K562 (cell line): ENCODE measurements around the gene ZNF513. TPM values are rescaled to one million over a fixed set of nuclear protein-coding genes. Genes with fewer than 3 reads are reported as not detected.
A peak's percentile ranks its signal among the peaks of the same experiment; 100 is the strongest.

ENCODE experiments used
- ARHGAP35 ChIP-seq: fragments of 450-650 bp; IDR thresholded peaks from 2 replicates; pipeline ENCODE4 v1.6.1; 2018; ENCODE audit not compliant: partially characterized antibody
- BDP1 ChIP-seq: IDR thresholded peaks from 3 replicates; pipeline ENCODE4 v1.6.1; 2011; ENCODE audit not compliant: insufficient read length, insufficient read depth
- DPF2 ChIP-seq: fragments of 450-650 bp; IDR thresholded peaks from 2 replicates; pipeline ENCODE4 v1.6.1; 2016
- EGR1 ChIP-seq: fragments of 450-650 bp; conservative IDR thresholded peaks from 2 replicates; pipeline ENCODE4 v1.6.1; 2017; ENCODE audit warnings: mild to moderate bottlenecking
- ERF ChIP-seq: fragments of 450-650 bp; formaldehyde crosslinking; IDR thresholded peaks from 2 replicates; pipeline ENCODE4 v1.4.0; 2020; ENCODE audit warnings: mild to moderate bottlenecking, mixed read lengths
- ETV1 ChIP-seq: fragments of 450-650 bp; conservative IDR thresholded peaks from 2 replicates; pipeline ENCODE4 v1.6.1; 2016; ENCODE audit warnings: missing genetic modification characterization, control low read depth, low read depth, missing compliant biosample characterization
- MAFG ChIP-seq: fragments of 450-650 bp; conservative IDR thresholded peaks from 2 replicates; pipeline ENCODE4 v1.6.1; 2016; ENCODE audit warnings: missing genetic modification characterization, missing compliant biosample characterization
- NCOA4 ChIP-seq: fragments of 450-650 bp; IDR thresholded peaks from 2 replicates; pipeline ENCODE4 v1.6.1; 2018; ENCODE audit warnings: mild to moderate bottlenecking; ENCODE audit not compliant: partially characterized antibody
- RB1 ChIP-seq: fragments of 450-650 bp; IDR thresholded peaks from 2 replicates; pipeline ENCODE4 v1.6.1; 2017; ENCODE audit warnings: low read depth, mild to moderate bottlenecking
- RUNX1 ChIP-seq: sonication (generic); IDR thresholded peaks from 2 replicates; pipeline ENCODE4 v1.6.1; 2016; ENCODE audit warnings: antibody characterized with exemption, low read depth
- TAF15 ChIP-seq: fragments of 200-400 bp; formaldehyde crosslinking; IDR thresholded peaks from 2 replicates; pipeline ENCODE4 v1.6.1; 2017; ENCODE audit warnings: mild to moderate bottlenecking, low read depth, low read length, moderate library complexity
- TAF7 ChIP-seq: fragments of 450-650 bp; IDR thresholded peaks from 2 replicates; pipeline ENCODE4 v1.6.1; 2016; ENCODE audit warnings: missing genetic modification characterization, missing compliant biosample characterization
- TARDBP ChIP-seq: fragments of 450-650 bp; IDR thresholded peaks from 2 replicates; pipeline ENCODE4 v1.6.1; 2016
- ZBTB5 ChIP-seq: fragments of 450-650 bp; IDR thresholded peaks from 2 replicates; pipeline ENCODE4 v1.6.1; 2017; ENCODE audit warnings: antibody characterized with exemption
- ZNF41 ChIP-seq: fragments of 250-450 bp; sonication (Bioruptor Pico); conservative IDR thresholded peaks from 2 replicates; pipeline ENCODE4 v1.4.0; 2020; ENCODE audit warnings: mild to moderate bottlenecking
- ZNF740 ChIP-seq, 3 experiments: fragments of 200-800 bp in 1 of 3; sonication (Bioruptor generic) in 1 of 3; sonication (generic) in 1 of 3; formaldehyde crosslinking in 1 of 3; IDR thresholded peaks; 2 replicates each; pipeline versions ENCODE4 v1.6.1 to v1.8.0; 2016 to 2022; ENCODE audit warnings: mild to moderate bottlenecking in 2 of 3, missing compliant biosample characterization in 2 of 3, missing genetic modification characterization in 2 of 3, missing genetic modification reagents in 1 of 3
- ZNF79 ChIP-seq: fragments of 250-450 bp; sonication (Bioruptor Pico); IDR thresholded peaks from 2 replicates; pipeline ENCODE4 v1.4.0; 2020; ENCODE audit warnings: low read depth, mild to moderate bottlenecking, moderate library complexity
- polyA plus RNA-seq, 8 experiments: library from polyadenylated mRNA; depleted of rRNA in 4 of 8; stranded (reverse) in 5 of 8; unstranded in 3 of 8; fragments of >200 nt; fragmentation: Nextera tagmentation in 2 of 8; fragmentation: Illumina TruSeq in 1 of 8; extraction: Ambion mirVana in 2 of 8; extraction: Trizol in 1 of 8; gene quantifications; 2 replicates each; pipeline versions ENCODE4 v1.2.1 to v1.2.3, GENCODE V29; 2011 to 2014; ENCODE audit warnings: inconsistent platforms in 1 of 8, missing spikeins in 1 of 8
- total RNA-seq, 7 experiments: library from RNA; depleted of rRNA in 6 of 7; stranded (reverse); fragments of >200 nt in 6 of 7; fragmentation: Illumina TruSeq in 2 of 7; extraction: Trizol in 2 of 7; gene quantifications; 2 replicates each; pipeline versions ENCODE4 v1.2.1 to v1.2.3, GENCODE V29; 2011 to 2021; ENCODE audit warnings: low replicate concordance in 1 of 7
- TF ChIP-seq, protein P1 (sequence below): fragments of 250-450 bp; sonication (Bioruptor Pico); IDR thresholded peaks from 2 replicates; pipeline ENCODE4 v1.5.0; 2021; ENCODE audit warnings: mild to moderate bottlenecking, moderate library complexity
- TF ChIP-seq, protein P2 (sequence below): sonication (generic); formaldehyde crosslinking; IDR thresholded peaks from 2 replicates; pipeline ENCODE4 v1.8.0; 2022; ENCODE audit warnings: mild to moderate bottlenecking, missing genetic modification reagents

Gene ZNF513
- total and polyA plus RNA-seq, 9 of the 15 experiments (the other 6 are each of a cell fraction or from before 2014, with no cell fraction given) = 0.04 to 13.6 (median 4.4) TPM

GRCh38 chr2:27370026-27370815, 10.3 kb downstream of the ZNF513 start, which contains the start of the genes EIF2B4 and SNX17 (continued):
- TF ChIP-seq, protein P1, sequence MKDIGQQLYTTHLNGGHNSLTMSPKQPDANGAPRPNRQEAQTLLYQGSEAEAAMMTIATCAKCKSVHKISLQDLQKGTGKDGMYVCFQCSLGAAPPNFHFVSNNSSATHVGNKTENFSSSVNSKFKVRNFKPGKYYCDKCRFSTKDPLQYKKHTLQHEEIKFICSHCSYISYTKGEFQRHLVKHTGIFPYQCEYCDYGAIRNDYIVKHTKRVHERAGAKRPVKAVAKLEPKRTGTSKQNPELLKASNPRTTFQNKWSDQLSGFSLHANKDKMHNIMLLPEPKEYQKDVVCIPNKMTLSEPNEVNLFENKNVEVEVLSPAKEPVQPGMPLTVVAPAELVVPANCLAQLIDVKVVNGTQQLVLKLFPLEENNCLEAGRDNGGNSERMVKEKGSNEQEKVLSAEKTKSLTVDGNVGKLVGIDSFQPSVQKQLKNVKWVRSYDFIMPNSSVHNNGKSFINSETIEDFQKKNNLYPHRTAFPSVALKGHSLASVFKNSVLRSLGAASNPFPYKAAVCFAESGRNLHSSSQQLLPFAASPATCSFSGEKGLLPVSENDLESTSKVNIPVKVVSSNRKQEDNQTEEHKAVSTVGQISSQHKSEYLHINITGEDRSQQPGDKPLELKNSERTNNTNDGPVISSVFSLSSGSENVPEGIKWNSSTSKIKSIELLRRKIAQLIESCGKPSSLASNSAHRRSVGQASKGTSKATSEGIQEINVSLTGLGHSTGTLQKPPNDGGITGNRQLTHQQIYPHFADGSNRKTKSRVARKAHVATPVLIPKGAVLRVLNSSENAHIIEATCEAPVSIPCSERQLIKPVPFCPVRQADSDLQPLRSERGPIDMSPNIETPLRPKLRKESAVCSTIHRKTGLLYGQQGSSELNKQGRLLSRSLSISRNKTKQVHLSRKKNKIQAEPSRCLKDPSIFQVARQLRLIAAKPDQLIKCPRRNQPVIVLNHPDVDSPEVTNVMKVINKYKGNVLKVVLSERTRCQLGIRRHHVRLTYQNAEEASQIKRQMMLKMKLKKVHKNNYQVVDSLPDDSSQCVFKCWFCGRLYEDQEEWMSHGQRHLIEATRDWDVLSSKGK (CRISPR knock-in tag) = no peak
- peak; percentile 79 for TF ChIP-seq RB1
- no peak for TF ChIP-seq TAF15
- TF ChIP-seq ZBTB5 = no peak
- no peak for TF ChIP-seq ZNF41 (CRISPR knock-in tag)
- no peak for TF ChIP-seq RUNX1
- TF ChIP-seq, protein P2, sequence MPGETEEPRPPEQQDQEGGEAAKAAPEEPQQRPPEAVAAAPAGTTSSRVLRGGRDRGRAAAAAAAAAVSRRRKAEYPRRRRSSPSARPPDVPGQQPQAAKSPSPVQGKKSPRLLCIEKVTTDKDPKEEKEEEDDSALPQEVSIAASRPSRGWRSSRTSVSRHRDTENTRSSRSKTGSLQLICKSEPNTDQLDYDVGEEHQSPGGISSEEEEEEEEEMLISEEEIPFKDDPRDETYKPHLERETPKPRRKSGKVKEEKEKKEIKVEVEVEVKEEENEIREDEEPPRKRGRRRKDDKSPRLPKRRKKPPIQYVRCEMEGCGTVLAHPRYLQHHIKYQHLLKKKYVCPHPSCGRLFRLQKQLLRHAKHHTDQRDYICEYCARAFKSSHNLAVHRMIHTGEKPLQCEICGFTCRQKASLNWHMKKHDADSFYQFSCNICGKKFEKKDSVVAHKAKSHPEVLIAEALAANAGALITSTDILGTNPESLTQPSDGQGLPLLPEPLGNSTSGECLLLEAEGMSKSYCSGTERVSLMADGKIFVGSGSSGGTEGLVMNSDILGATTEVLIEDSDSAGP (CRISPR knock-in tag) = peak; percentile 71; the same call in 1 of the 2 replicates
- no peak for TF ChIP-seq NCOA4
- no peak; the same call in 1 of the 2 replicates for TF ChIP-seq ZNF740 (CRISPR knock-in tag; IDR thresholded peaks at IDR 0.05)
- TF ChIP-seq ZNF740 (tag; IDR thresholded peaks at IDR 0.05) = no peak
- peak; percentile 80 for TF ChIP-seq TARDBP
- 0 out of 2 replicates have a peak, but pooled peaks have one; percentile 31 for TF ChIP-seq ERF
- TF ChIP-seq EGR1 = peak; percentile 60
- TF ChIP-seq BDP1 = no peak
- no peak; the same call in 1 of the 2 replicates for TF ChIP-seq DPF2
- no peak for TF ChIP-seq ZNF79
- no peak for TF ChIP-seq MAFG (tag)
- no peak for TF ChIP-seq ARHGAP35
- peak; percentile 96 for TF ChIP-seq TAF7
- TF ChIP-seq ETV1 = peak; percentile 74; the same call in 1 of the 2 replicates
